T-helper 1 cell treated with Interleukin-12 subunit alpha and Interleukin-12 subunit beta and Interleukin-4 antibody, amounts not matched to agents 30 ng/mL and 1 ng/mL, for 36 hours (primary cell): ENCODE data around the gene CTAGE6. TPM values are rescaled to one million over a fixed set of nuclear protein-coding genes. Genes with fewer than 3 reads are reported as not detected.
"Not testable (repeated sequence)": the region's sequence is repeated elsewhere in the genome, so short reads cannot be mapped to it uniquely, and the experiment has no call there.

ENCODE experiments used
- intact Hi-C: fragments of 100-400 bp; cut with micrococcal nuclease; formaldehyde crosslinking; loops from one replicate; pipeline ENCODE4 v1.15.1; 2024
- total RNA-seq: library from RNA; stranded (reverse); gene quantifications from 2 replicates; pipeline ENCODE4 v1.2.3, GENCODE V29; 2022

Gene CTAGE6, protein sequence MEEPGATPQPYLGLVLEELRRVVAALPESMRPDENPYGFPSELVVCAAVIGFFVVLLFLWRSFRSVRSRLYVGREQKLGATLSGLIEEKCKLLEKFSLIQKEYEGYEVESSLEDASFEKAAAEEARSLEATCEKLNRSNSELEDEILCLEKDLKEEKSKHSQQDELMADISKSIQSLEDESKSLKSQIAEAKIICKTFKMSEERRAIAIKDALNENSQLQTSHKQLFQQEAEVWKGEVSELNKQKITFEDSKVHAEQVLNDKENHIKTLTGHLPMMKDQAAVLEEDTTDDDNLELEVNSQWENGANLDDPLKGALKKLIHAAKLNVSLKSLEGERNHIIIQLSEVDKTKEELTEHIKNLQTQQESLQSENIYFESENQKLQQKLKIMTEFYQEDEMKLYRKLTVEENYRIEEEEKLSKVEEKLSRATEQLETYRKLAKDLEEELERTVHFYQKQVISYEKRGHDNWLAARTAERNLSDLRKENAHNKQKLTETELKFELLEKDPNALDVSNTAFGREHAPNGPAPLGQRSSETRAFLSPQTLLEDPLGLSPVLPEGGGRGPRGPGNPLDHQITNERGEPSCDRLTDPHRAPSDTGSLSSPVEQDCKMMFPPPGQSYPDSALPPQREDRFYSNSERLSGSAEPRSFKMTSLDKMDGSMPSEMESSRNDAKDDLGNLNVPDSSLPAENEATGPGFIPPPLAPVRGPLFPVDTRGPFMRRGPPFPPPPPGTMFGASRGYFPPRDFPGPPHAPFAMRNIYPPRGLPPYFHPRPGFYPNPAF
- total RNA-seq: 1.1 and 1.7 TPM in 2 replicates

DNA sequence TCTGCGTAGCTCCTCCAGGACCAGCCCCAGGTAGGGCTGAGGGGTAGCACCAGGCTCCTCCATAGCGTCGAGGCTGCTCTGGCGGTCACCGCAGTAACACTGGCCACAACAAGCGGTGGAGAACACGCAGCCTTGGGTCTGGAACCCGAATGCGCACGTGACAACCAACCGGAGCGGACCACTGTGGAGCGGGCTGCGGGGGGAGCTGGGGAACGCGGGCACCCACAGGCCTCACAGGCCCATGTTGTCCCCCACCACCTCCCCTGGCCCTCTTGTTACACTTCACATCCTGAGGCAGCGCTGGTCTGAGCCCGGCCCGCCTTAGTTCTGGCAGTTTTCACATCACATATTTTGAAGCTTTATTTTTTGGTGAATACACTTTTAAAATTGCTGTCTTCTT lies at the start of gene CTAGE6:
CTAGE6 (minus strand) TSS at position 101 of the 400 bp plus-strand sequence; CDS start at position 63, 38 bp downstream.
- intact Hi-C loops: not testable (repeated sequence)

DNA sequence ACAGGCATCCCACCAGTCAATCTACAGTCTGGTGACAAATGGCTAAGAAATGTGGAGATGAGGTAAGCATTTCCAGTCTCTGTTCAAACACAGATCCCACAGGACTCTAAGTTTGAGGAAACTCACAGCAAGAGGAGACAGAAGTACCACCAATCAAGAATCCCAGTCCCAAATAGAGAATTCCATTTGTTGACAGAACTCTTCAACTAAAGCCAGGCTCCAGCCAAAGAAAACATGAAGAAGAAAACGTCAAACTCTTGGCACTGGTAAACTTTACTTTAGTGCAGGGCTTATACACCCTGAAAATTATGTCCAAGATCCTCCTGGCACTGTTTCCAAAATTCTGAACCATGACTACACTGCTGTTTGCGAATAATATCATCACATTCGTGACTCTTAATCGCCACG lies 49.2 kb upstream of the CTAGE6 start:
- intact Hi-C loops: not testable (repeated sequence)

DNA sequence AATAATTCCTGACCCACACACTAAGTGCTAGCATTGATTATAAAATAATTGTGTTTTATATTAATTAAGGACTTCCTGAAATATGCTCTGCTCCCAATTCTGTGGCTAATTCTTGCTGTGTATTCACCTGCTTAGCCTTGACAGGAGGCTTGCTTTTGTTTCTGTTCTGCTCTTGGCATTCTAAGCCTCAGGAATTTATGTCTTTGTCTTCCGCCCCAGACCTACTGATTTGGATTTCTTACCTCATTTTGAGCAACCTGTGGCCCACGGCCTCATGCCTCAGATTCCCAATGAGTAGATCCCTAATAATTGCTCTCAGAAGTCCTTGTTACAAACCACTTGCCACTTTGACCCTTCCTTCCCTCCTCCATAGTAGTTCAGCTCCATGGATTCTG lies 40.4 kb upstream of the CTAGE6 start:
- intact Hi-C loops: not testable (repeated sequence)

DNA sequence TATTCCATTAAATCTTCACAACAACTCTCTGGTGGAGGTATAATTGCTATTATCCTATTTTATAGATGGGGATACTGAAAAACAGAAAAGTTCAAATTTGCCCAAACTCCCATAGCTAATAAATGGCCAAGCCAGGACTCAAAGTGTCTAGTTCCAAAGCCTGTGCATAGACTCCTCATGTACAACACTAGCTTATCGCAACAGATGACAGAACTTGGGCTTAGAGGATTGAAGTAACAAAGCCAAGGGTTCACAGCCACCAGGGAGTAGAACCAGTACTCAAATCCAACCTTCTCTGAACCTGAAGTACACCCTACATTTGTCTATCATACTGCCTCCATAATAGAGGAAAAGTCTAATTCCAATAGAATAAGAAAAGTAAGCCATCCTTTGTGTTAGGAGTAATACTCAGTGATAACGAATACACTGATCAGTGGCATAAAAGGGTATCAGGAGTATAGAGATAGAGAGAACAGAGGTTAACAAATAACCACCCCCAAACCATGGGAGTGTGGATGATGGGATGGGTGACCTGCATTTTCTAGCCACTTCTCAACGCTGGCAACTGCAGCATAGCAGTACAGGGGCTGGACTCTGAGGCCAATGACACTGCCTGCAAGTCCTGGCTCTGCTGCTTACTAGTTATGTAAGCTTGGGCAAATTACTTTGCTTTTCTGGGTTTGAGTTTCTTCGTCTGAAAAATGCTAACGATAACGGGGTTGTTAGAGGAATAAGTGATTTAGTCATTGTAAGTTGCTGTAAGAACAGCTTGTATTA lies 39.8 kb upstream of the CTAGE6 start:
- intact Hi-C loops: not testable (repeated sequence)

DNA sequence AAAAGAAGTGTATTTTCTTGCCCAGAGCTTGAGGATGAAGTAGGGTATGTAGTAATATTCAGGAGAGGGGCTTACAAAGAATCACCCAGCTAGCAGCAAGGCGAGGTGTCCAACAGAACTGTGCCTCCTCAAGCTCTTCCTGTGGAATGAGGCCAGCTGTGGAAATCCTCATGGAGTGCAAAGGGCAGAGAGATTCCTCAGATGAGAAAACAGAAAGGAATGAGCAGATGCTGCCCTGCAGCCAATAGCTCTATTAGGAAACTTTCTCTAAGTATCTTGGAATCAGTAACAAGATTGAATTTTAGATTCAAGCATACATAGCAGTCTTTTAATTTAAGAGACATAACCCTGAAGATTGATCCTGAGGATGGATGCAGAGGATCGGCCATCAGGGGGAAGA lies 38.2 kb upstream of the CTAGE6 start:
- intact Hi-C loops: not testable (repeated sequence)

DNA sequence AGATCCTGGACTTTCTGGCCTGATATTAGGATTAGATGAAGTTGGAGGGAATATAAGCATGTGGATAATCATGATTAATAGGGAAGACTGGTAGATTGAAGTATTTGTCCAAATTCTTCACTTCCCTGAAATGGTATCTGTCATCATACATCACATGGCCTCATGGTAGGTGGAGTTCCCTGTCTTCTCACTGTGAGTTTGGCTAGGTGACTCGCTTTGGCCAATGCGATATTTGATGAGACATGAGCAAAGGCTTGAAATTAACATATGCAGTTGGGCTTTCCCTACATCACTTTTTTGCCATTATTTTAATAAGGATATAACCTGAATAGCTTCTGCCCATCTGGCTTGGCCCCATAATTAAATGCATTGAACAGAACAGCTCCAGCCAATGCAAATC lies 35.1 kb upstream of the CTAGE6 start:
- intact Hi-C loops: not testable (repeated sequence)

DNA sequence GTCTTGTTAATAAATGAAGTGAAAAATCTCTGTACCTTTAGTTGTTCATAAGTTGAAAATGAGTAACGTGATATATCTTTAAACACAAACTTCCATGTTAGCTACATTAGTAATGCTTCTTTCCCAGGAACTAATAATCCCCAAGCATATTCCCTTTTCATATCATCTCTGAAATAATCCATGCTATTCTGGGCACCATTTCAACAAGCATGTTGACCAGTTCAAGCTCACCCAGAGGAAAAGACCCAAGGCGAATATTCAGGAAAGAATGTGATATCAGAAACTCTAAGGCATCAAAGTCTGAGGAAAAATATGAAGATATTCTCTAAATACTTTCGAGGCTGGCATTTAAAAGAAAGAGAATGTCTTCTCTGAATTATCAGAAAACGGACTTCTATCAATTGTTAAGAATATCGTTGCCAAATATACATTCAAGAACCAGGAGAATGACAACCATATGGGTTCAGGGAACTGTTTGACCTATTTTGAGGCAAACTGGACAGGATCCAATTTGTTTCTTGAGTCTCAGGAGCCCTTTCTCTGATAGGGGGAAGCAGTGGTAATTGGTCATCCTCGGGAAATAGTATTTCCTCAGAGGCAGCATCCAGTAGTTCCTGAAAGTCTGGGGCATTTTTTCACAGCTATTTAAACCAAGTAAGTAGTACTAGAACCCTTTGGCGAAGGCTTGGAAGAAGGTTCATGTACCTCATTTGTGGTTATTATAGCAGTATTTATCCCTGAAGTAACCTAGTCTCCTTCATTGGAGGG lies 28.1 kb upstream of the CTAGE6 start:
- intact Hi-C loops: not testable (repeated sequence)

DNA sequence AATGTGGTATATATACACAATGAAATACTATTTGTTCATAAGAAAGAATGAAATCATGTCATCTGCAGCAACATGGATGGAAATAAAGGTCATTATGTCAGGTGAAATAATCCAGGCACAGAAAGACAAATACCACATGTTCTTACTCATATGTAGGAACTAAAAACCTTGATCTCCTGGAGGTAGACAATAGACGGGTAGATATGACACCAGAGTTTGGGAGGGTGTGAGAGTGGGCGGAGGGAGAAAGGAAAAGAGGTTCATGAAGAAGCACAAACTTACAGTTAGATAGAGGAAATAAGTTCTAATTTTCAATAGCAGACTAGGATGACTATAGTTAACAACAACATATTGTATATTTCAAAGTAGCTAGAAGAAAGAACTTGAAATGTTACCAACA lies 22.1 kb upstream of the CTAGE6 start:
- intact Hi-C loops: not testable (repeated sequence)

DNA sequence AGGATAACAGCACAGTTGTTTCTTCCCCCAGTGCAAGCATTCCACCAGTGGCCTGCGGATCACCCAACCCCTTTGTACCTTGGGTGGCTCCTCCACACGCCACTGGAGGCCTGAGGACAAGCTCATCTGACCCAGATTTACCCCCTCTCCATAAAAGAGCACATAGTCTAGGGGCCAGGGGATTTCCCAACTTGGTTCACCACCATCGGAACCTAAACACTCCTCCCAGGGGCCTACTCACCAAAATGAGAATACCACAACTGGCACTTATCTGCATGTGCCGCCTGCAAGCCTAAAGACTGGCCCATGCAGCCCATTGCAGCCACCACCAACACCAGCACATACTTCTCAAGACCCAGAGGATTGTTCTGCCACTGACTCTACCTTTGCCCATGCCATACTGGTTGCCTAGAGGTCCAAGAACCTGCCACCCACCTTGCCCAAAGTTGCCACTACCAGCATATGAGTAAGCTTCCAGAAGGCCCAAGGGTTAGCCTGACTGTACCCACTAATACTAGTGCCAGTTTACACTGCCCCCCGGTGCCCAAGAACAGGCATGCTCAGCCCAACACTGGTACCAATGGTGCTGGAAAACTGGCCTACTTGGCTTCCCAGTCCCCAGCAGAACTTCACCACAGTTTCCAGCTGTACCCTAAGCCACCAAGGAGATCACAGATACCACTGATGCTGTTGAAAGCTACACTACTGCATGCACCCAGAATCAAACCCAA lies 15.4 kb upstream of the CTAGE6 start:
- intact Hi-C loops: not testable (repeated sequence)

DNA sequence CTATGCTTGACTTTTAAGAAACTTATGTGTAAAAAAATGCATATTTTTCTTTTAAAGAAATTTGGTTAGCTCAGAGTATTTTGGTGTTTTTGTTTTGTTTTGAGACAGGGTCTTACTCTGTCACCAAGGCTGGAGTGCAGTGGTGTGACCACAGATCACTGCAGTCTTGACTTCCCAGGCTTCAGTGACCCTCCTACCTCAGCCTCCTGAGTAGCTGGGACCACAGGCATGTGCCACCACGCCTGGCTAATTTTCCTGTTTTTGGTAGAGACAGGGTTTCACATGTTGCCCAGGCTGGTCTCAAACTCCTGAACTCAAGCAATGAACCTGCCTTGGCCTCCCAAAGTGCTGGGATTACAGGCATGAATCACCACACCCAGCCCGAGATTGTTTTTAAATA lies 10.0 kb upstream of the CTAGE6 start:
- intact Hi-C loops: not testable (repeated sequence)

DNA sequence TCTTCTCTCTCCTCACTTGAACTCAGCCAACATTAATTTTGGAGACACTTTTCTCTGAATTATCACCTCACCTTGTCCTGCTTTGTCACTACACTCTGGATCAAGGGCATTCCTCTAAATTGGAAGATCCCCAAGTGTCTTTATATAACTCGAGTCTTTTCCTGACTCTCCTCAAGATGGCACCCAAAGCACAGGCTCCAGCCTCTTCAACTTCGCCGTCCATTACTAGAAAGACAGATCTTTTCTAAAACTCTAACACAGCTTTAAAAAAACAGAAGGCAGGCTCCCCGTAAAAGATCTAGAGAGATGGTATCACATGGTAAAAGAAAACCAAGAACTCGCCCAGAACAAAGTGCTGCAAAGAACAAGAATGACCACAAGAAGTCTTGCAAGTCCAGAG lies 8.2 kb upstream of the CTAGE6 start:
- intact Hi-C loops: not testable (repeated sequence)

DNA sequence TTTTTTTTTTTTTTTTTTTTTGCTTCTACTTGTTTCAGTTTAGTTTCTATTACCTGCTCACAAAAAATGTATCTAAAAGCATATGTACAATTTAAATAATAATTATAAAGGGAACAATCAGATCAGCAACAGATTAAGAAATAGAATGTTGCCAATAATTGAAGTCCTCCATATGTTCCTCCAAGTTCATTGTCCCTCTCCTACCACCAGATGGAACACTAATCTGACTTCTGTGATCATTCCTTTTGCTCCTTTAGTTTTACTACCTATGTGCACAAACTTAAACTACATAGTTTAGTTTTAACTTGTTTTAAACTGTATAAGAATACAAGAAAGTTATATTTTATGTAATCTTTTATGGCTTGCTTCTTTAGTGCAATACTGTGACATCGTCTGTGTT lies 5.6 kb upstream of the CTAGE6 start:
- intact Hi-C loops: not testable (repeated sequence)

DNA sequence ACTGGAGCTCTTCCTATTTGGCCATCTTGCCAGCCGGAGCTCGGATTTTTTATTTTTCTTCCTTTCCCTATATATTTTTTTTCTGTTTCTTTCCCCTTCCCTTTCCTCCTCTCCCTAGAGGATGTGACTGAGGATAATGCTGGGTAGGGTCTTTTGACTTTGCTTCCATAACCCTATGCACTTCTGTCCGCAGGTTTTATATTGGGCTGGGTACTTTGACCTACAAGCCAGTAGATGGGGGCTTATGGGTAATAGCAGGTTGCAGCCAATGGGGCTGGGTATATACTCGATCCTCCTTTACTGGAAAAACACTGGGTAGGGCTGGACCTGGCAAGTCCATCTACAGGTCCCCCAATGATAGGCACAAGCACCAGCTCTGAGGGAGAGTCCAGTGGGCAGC lies 12.2 kb downstream of the CTAGE6 start:
- intact Hi-C loops: not testable (repeated sequence)

DNA sequence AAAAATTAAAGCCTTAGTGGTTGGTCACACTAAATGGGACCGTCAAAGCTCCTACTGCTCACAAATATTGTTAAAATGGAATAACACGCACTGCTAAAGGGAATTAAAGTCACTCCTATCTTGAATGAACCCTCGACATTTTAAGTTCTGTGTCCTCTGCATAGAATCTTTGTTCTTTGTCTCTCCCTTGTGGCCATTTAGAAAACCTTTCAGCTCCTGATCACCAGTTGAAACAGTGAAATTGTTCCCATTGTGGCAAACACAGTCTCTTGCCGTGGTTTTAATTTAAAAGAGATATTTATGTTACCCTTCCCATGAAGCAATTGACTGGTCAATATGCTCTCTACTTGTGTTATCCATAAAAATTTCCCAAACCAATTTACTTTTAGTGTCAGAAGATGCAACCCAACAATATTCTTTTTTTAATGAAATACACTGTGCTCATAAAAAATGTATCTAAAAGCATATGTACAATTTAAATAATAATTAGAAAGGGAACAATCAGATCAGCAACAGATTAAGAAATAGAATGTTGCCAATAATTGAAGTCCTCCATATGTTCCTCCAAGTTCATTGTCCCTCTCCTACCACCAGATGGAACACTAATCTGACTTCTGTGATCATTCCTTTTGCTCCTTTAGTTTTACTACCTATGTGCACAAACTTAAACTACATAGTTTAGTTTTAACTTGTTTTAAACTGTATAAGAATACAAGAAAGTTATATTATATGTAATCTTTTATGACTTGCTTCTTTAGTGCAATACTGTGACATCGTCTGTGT lies 20.3 kb downstream of the CTAGE6 start:
- intact Hi-C loops: loop anchor here (1.0 kb wide), 1 partner anchor 155 kb away; no protein-coding TSS in a partner anchor

DNA sequence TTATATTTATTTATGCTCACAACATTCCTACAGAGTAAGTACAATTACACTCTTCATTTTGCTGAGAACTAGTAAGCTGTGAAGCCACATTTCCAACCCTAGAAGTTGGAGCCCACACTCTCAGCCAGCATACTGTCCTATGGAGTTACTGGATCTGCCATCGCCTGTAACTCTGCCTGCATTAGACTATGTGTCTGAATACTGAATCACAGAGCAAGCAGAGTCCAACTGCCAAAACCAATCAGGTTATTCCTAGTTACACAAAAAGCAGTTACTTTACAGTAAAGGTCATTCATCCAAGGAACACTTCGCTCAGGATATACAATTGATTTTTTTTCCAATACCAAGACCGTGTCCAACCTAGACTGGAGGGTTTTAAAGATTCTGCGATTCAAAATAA lies 21.5 kb downstream of the CTAGE6 start:
- intact Hi-C loops: no loop called here

DNA sequence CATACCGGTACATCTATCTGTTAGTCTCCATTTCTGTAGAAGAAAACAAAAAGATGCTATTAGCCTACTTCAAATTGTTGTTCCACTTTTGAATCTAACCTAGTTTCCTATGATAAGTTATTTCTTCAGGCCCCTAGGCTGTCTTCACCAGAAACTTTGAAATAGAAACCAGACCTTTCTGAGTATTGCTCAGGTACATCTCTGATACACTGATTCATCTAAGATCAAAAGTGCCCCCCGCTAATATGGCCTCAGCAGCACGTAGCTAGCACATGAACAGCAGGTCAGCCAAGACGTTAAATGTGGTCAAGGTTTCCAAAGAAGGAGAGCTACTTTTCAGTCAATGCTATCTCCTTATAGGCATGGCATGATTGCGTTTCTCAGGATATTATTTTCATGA lies 23.6 kb downstream of the CTAGE6 start:
- intact Hi-C loops: no loop called here

DNA sequence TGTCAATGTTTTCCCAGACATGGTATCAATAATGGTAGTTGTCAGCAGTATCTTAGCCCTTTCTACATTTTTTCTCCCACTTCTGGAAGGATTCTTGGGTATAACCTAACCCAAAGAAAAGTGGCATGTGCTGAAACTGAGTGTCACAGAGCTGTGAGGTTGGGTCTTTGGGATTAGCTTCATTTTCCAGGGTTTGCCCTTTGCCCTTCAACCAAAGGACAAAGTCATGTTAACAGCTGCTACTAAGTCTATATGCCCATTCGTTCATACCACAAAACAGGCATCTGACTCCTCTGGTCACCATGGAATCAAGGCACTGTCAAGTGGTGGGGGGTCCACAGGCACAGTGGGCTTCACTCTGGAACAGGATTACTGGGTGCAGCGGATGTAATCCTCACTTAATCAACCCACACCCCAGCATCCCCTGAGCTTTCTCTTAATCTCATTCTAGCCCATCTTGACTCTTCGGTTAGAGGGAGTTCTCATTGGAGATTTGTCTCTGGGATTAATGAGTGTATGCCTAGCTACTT lies 29.1 kb downstream of the CTAGE6 start:
- intact Hi-C loops: no loop called here

DNA sequence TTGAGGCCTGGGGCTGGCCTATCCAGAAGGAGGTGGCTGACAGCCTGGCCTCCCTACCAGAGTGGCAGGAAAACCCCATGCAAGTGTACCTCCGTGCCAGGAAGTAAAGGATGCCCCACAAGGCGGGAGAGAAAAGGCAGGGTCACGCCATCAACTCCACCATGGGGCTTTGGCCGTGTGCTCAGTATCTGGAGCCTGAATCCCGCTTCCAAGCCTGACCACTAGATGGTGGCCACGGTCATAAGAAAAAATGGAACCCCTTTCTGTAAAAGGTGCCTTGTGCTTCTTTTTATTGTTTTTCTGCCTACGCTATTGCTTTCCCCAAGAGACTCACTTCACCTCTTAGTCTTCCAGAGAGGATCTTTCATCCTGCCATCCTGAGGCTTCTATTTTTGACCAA lies 29.9 kb downstream of the CTAGE6 start:
- intact Hi-C loops: not testable (repeated sequence)

DNA sequence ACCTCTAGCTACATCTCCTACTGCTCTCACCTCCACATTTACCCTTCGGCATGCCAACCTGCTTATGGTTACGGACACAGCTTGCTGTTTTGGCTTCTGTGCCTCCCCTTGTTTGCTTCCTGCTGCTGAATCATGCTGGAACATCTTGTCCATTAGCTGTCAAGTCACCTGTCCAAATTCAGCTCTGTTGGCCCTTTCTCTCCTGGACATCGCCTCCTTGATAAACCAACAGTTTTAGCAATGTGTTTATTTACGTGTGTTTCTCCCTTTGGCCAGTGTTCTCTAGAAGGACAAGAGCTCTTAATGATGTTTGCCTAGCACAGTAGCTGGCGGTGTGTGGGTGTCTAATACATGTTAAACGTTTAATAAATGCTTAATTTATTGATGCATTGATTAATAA lies 31.4 kb downstream of the CTAGE6 start:
- intact Hi-C loops: not testable (repeated sequence)
